Ovary (tissue), 9 donors: Measurements from ENCODE around the gene METRN. TPM values are rescaled to one million over a fixed set of nuclear protein-coding genes. Genes with fewer than 3 reads are reported as not detected.

Source experiments
- DNase-seq, 5 donors: peaks; one replicate each; pipeline ENCODE4 v3.0.0-alpha.2; 2019 to 2020
- H3K27ac ChIP-seq, 2 donors: fragments of 200-600 bp; one replicate each; pipeline versions ENCODE4 v1.5.1 to v1.8.0; 2019 to 2022
- H3K27me3 ChIP-seq: fragments of 200-600 bp; one replicate; pipeline ENCODE4 v1.8.0; 2022
- H3K36me3 ChIP-seq: fragments of 200-600 bp; sonication (generic); one replicate; pipeline ENCODE4 v1.5.1; 2019
- H3K4me1 ChIP-seq: one replicate; pipeline ENCODE4 v1.8.1; 2013; ENCODE audit warnings: mild to moderate bottlenecking, moderate library complexity; ENCODE audit not compliant: insufficient read depth
- H3K4me3 ChIP-seq: fragments of 200-600 bp; sonication (generic); one replicate; pipeline ENCODE4 v1.5.1; 2017
- H3K9me3 ChIP-seq, 2 donors: fragments of 200-600 bp in 1 of 2; sonication (generic) in 1 of 2; one replicate each; pipeline versions ENCODE4 v1.5.1 to v1.8.1; 2013 to 2019; ENCODE audit warnings: mild to moderate bottlenecking in 1 of 2, moderate library complexity in 1 of 2
- CTCF ChIP-seq, 3 donors: fragments of 450-650 bp in 2 of 3; fragments of 200-600 bp in 1 of 3; IDR thresholded peaks; one replicate each; pipeline versions ENCODE4 v1.5.1 to v1.8.0; 2016 to 2022; ENCODE audit warnings: antibody characterized with exemption in 3 of 3, mild to moderate bottlenecking in 1 of 3
- EP300 ChIP-seq: sonication (generic); formaldehyde crosslinking; IDR thresholded peaks from one replicate; pipeline ENCODE4 v1.6.1; 2017; ENCODE audit warnings: antibody characterized with exemption
- POLR2A ChIP-seq: fragments of 450-650 bp; IDR thresholded peaks from one replicate; pipeline ENCODE4 v1.6.1; 2017; ENCODE audit warnings: antibody characterized with exemption, mild to moderate bottlenecking, moderate library complexity
- WGBS, 3 donors: extraction: QIAGEN DNeasy Blood & Tissue Kit in 1 of 3; methylation state at CpG; one replicate each; pipeline versions ENCODE4 v1.1.5 to v1.1.7; 2013 to 2017; 5-methylcytosine and 5-hydroxymethylcytosine counted together
- intact Hi-C, 4 donors: fragments of 100-400 bp; cut with DNase I; formaldehyde crosslinking; loops; one replicate each; pipeline versions ENCODE4 v1.11.0 to v1.15.1; 2022 to 2023
- polyA plus RNA-seq, 2 donors: library from polyadenylated mRNA; stranded (reverse); fragments of 200-250 nt in 1 of 2; fragments of 350-450 nt in 1 of 2; fragmentation: Illumina TruSeq in 1 of 2; extraction: RNeasy Lipid Tissue Mini Kit (QIAGEN cat#74804) in 1 of 2; gene quantifications; one replicate each; pipeline ENCODE4 v1.2.3, GENCODE V29; 2013 to 2014
- total RNA-seq, 7 donors: library from RNA; depleted of rRNA in 2 of 7; stranded (reverse); fragments of >200 nt in 2 of 7; fragmentation: NEBNext Ultra II Directional in 3 of 7; extraction: Animal tissue kit (Norgen Biotek cat#: 25700) in 3 of 7; gene quantifications; one replicate each; pipeline versions ENCODE4 v1.1.0 to v1.2.4, GENCODE V29; 2016 to 2023
- donor health status: DM: no; HTN: no; CAD: no; lungs with moderate emphysema.
- donor health status: DM: no; HTN: no; CAD: no.
- donor health status: Bipolar disorder and iron deficiency.
- donor health status: DM: yes; HTN: yes; CAD: no.
- donor health status: DM: no; HTN: no; CAD: no.
- donor health status: DM: yes; HTN: yes; CAD: no.

Gene METRN
- total and polyA plus RNA-seq, 9 donors: 0.40 to 57.1 (median 10.4) TPM

- peaks cover 34% of the 10 kb centered on the region for H3K4me1 ChIP-seq
- TF ChIP-seq CTCF (IDR thresholded peaks at IDR 0.05) (no peak), POLR2A (no peak), EP300 (no peak)
- WGBS, 3 donors: 89 to 92% (median 90%) methylated on average over 59 to 61 of the region's 61 CpGs
- H3K9me3 ChIP-seq: no peaks in the 10 kb centered on the region
- H3K4me3 ChIP-seq: peak overlapping the region; percentile 59
- peak; percentile 53 to 73 (median 68) for DNase-seq
- intact Hi-C loops: no loop called here
- no peaks in the 10 kb centered on the region for H3K36me3 ChIP-seq
- H3K27me3 ChIP-seq: no peaks in the 10 kb centered on the region
- H3K27ac ChIP-seq: no peak overlapping the region
Measured at GRCh38 chr16:684961-685696, 29.8 kb upstream of the METRN start.

GRCh38 chr16:685967-686366, 29.0 kb upstream of the METRN start:
- Histone ChIP-seq H3K4me1 (peaks cover 35% of the 10 kb centered on the region), H3K4me3 (no peak overlapping the region), H3K9me3 (no peaks in the 10 kb centered on the region), H3K27me3 (no peaks in the 10 kb centered on the region), H3K27ac (no peak overlapping the region), H3K36me3 (no peaks in the 10 kb centered on the region)
- TF ChIP-seq POLR2A (no peak), CTCF (IDR thresholded peaks at IDR 0.05) (no peak), EP300 (no peak)
- intact Hi-C loops: no loop called here
- DNase-seq: peak; percentile 29 to 68 (median 57)
- 60 to 75% (median 65%) methylated on average over 10 of the region's 10 CpGs for WGBS, 3 donors

DNA sequence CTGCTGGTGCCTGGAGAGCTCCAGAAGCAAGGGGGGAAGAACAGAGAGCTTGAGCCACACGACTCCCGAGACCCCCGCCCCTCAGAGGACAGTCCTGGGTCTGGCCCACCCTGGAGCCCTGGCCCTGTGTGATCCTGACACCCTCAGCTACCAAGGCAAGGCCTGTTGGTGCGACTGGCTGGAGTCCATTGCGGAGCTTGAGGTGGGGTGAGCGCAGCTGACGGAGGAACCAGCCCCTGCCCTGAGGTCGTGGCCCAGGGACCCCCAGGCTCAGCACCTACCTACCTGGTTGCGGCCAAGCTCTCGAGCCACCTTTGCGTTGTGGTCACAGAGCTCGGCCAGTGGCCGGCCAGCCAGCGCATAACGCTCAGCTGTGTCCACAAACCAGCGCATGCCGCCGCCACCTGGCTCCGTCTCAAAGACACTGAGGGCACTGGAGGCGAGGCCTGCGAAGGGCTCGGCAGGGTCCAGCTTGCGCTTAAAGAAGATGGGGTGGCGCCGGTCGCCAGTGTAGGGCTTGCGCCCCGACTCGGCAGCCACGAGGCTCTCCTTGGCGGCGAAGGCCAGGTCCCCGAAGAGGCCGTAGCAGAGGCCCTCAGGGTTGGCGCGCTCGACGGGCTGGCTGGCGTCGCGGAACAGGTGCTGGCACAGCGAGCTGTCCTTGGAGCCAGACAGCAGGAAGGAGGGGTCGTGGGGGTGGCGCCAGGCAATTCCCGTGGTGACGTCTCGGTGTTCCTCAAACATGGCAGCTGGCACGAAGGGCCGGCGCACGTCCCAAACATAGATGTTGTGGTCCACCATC, 28.3 kb upstream of the METRN start:
- peak in 3 of 5 donors; percentile 26 to 50 (median 43) for DNase-seq
- Histone ChIP-seq H3K36me3 (no peaks in the 10 kb centered on the region), H3K27me3 (no peaks in the 10 kb centered on the region), H3K4me1 (peaks cover 29% of the 10 kb centered on the region), H3K27ac (no peak overlapping the region), H3K4me3 (no peak overlapping the region), H3K9me3 (no peaks in the 10 kb centered on the region)
- intact Hi-C loops: no loop called here
- 88 to 91% (median 89%) methylated on average over 51 of the region's 51 CpGs for WGBS, 3 donors
- no peak for TF ChIP-seq EP300
- no peak for TF ChIP-seq CTCF (IDR thresholded peaks at IDR 0.05)
- no peak for TF ChIP-seq POLR2A

DNA sequence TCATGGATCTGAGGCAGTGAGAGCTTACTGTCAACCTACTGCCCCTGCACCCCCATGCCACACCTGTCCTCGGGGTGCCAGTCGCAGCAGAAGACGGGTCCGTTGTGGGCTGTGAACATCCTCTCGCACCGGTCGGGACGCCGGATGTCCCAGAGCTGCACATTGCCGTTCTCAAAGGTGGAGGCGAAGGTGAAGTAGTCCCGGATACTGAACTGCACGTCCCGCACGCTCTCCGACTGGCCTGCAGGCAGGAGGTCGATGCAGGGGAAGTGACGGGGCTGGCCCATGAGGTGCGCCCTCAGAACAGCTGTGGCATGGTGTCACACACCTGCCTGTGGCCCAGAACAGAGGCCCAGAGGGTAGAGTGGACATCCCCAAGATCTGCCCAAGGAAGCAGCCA, 27.4 kb upstream of the METRN start:
- H3K9me3 ChIP-seq: no peaks in the 10 kb centered on the region
- no peak overlapping the region for H3K27ac ChIP-seq
- intact Hi-C loops: no loop called here
- WGBS, 3 donors: 88 to 93% (median 92%) methylated on average over 19 of the region's 19 CpGs
- no peak overlapping the region for H3K4me3 ChIP-seq
- H3K36me3 ChIP-seq: no peaks in the 10 kb centered on the region
- H3K27me3 ChIP-seq: no peaks in the 10 kb centered on the region
- peaks cover 28% of the 10 kb centered on the region for H3K4me1 ChIP-seq
- no peak for TF ChIP-seq POLR2A
- TF ChIP-seq CTCF (IDR thresholded peaks at IDR 0.05): no peak
- TF ChIP-seq EP300: no peak
- DNase-seq: no peak
